COLO668 (cell line): ENCODE results near the gene MATN1.
"Not testable (repeated sequence)": the region's sequence is repeated elsewhere in the genome, so short reads cannot be mapped to it uniquely, and the experiment has no call there.

Source experiments
- DNase-seq: peaks from one replicate; lab custom pipeline; 2025; ENCODE audit not compliant: unreplicated experiment; lab: John Stamatoyannopoulos, UW

Gene MATN1

DNA sequence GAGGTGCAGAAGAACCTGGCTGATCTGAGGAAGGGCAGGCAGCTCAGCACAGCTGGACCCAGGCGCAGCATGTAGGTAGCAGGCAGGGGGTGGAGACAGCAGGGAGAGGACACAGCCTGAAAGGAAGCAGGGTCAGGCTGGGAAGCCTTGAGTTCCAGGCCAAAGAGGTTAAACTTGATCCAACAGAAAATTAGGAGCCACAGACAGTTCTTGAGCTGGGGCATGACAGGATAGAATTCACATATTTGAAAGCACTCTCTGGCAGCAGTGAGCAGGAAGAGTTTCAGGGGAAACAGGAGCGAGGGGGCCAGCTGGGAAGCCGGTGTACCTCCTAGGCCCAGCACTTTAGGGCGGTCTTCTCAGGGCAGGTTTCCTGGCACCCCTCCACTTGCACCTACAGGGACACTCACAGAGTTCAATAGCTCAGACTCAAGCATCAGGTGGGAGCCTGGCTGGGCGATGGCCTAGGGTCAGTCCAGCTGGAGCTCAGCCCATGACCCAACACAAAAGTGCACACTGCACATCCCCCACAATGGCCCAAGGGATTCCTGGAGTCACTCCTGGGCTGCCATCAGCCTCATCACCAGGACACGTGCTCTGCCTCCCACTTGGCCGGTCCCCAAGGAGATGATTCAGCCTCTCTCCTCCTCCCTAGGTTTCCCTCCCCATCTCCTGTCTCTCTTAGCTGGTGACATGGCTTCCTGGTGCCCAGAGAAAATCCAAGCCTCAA, 22.7 kb downstream of the MATN1 start:
- no peak for DNase-seq

DNA sequence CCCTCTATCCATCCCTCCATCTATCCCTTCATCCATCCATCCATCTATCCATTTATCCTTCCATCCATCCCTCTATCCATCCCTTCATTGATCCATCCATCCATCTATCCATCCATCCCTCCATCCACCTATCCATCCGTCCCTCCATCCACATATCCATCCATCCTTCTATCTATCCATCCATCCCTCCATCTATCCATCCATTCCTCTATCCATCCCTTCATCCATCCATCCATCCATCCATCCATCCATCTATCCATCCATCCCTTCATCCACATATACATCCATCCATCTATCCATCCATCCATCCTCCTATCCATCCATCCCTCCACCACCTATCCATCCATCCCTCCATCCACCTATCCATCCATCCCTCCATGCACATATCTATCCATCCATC, 23.6 kb downstream of the MATN1 start:
- no peak for DNase-seq

DNA sequence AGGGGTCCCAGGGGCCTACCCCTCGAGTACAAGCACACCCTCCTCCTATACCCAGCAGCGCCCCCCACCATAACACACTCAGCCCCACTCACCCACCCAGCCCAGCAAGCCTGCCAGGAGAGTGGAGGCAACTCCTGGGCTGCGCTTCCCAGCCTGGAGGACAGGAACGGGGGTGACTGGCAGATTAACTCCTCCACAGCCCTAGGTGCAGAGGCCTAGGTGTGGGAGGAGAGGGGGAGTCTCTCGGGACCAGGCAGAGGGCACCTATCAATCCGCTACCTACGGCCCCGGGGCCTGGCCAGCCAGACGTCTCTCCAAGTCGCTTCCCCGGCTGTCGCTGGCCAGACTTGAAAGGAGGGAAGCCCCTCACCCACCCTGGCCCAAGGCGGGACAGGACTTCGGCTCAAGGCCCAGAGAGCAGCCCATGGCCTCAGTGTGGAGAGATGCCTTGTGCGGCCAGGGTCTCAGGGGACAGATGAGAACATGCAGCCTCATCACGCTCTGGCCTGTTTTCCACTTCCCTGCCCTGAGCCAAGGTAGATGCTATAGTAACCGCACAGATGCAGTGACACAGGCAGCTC, 24.9 kb downstream of the MATN1 start:
- no peak for DNase-seq

DNA sequence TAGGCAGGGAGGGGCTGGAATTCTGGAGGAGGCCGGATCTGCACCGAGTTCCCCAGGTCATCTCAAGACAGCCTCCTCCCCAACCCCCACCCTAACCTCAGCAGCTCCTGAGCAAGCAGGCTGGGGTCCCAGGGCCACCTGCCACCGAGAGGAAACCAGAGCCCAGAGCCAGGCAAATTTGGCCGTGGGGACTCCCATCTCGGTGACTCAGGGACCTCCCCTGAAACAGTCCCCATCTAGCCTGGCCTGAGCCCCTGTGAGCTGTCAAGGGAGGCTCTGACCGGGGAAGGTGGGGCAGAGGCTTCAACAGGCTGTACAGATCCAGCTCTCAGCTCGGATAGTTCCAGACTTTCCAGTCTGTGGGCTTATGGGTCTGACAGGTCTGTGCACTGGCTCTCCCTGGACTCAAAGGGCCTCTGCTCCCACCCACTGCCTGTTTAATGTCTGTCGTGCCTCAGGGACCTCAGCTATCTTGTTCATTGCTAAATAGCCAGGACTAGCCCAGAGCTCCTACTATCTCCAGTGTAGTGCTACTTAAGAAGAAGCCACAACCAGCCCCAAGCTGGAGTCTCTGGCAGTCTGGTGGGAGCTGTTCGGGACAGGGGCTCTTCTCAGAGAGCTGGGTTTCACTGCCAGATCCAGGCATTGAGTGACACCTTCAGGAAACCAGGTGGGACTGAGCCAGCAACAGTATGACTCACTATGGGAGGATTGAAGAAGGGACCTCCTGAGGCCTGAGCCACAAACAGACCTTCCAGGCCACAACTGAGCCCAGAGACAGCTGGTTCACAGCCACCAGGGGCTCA, 25.6 kb downstream of the MATN1 start:
- no peak for DNase-seq

DNA sequence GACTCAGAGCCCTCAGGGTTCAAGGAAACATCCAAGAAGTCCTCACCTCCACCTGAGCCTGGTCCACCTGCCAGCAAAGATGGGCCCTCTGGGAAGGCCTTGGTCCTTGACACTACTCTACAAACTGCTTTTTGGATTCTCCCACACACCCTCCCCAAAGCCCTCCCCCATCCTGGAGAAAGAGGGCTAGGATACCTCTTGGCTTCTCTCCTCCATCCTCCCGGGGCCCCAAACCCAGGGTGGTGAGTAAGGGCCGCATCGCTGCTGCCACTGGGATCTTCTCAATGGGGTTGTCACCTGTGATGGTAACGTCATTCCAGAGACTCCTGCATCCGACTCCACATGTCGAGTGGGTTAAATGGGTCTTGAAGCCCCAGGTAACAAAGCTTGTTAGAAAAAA, 26.6 kb downstream of the MATN1 start:
- DNase-seq = no peak

DNA sequence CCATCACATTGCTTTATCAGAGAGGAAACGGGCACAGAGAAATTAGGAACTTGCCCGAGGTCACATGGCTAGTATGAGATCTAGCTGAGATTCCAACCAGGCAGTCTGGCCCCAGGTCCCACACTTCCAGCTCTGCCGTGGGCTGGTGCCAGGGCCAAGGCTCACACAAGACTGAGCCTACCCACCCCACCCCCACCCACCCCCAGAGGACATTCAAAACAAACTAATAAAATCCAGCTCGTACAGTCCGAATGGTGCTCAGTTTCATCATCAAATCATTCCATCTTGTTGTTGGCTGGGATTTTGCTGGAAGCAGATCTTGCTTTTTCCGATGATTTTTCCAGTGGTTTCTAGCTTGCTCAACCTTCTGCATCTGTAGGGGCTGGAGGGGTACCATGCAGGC, 27.9 kb downstream of the MATN1 start:
- DNase-seq = no peak

DNA sequence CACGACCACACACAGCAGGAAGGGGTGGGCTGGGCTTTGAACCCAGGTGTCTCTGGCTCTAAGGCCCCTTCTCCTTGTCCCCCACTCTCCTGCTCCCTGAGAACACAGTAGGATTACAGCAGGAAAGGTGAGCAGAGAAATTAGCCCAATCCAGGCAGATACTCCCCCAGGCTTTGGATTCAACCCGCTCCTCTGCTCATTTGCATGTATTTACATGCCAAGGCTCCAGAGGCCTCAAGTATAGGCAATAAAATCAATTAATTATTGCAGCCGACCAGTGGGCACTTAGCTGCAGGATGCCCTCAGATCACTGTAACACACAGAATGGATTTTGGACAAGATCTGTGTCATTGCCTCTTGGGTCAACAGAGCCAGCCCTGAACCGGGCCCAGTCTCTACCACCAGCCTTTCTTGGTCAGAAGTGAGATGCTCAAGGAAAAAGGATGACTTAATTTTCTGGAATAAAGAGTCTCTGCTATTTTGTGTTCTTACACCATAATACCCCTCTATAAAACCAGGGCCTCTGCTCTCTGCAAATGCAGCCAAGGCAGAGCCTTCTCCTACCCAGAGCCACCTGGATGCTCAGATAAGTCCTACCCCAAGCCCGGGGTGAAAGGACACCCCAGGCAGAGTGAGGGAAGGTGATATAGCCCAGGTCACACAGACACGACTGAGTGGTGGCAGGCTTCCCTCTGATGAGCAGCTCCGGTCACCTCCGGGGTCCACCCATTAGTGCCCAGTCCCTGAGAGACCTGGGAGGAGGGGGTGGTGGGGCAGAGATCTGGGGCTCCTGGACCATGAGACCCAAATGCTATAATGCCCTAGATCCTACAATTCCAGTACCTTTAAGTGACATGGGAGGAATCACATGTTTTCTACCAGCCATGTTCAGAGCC, 28.9 kb downstream of the MATN1 start:
- no peak for DNase-seq

DNA sequence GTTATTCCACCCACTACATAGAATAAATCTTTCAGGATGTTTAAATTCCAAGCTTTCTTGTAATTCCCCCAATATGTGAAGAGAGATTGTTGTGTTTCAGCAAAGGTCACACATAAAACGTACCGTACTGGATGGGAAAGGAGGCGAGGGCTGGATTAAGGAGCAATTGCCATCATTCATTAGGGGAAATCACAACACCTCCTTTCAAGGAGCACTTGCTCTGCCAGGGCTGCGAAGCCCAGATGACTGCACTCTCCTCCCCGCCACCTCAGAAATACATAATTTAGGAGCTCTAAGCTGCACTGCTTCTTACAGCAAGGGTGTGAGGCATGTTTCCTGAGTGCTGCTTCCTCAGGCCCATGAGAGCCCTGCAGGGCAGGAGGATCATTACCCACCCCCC, 29.6 kb downstream of the MATN1 start:
- DNase-seq = no peak

DNA sequence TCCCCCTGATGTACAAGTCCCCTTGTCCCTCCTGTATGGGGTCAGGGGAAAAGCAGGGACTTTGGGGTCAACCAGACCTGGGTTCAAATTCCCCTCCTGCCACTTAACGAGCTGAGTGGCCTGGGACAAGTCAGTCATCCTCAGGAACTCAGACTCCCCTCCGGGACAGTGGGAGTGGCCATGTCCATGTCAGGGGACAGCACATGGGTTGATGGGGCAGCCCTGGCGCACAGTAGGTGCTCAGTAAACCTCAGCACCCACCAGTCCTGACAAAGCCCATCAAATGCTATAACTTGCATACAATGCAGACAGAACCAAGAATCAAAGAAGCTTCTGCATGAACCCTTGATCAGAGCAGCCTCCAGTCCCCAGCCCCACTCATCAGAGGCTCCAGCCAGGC, 30.0 kb downstream of the MATN1 start:
- DNase-seq = no peak

DNA sequence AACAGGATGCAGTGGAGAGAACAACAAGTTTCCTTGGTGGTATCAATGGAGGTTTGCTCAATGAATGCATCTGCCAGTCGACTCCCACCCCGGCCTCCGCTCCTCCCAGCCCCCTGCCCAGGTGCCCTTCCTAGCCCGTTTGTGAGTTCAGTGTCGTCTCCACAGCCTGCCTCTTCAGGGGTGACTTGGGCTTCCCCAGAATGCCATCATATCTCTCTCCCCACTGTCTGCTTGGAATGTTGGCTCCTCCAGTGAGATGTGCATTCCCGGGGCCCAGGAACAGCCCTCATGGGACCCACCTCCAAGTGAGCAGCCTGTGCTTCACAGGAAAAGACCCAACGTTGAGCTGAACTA, 30.5 kb downstream of the MATN1 start:
- no peak for DNase-seq

DNA sequence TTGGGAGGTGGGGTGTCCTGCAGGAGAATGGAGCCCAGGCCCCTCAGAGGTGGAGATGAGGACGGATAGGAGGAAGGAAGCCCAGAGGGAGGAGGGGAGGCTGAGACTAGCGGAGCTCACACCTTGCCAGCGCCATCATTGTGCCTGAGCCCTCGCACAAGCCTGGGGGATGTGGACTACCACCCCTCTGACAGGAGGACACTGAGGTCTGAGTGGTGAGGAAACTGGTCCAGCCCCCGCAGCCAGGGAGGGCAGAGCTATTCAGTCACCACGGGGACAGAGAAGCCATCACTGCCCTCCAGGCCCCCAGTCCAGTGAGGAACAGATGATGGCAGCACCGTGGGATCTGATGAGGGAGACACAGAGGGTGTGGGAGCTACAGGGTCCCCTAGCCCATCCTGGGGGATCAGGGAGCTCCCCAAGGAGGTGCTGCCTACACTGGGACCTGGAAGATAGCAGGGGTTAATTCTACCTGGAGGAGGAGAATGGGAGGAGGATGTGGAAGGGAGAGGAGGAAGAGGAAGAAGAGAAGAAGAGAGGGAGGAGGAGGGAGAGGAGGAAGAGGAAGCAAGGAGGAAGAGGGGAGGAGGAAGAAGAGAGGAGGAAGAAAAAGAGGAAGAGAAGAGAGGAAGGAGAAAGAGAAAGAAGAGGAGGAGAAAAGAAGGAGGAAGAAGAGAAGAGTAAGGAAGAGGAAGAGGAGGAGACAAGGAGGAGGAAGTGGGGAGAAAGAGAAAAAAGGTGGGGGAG, 31.0 kb downstream of the MATN1 start:
- no peak for DNase-seq

DNA sequence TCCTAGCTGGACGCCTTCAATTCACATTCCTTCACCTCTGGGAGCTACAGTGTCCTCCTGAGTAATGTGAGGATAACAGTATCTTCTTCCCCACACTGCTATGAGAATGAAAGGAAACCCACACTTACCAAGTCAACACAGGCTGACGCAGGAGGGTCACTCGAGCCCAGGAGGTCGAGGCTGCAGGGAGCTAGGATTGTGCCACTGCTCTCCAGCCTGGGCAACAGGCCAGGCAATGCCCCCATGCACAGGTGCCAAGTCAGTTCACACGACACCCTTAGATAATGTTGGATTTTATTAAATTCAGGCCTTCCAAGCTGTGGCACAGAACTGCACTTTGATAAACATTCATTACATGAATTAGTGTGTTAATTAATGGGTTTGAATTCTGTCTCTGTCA, 31.9 kb downstream of the MATN1 start:
- DNase-seq = no peak

DNA sequence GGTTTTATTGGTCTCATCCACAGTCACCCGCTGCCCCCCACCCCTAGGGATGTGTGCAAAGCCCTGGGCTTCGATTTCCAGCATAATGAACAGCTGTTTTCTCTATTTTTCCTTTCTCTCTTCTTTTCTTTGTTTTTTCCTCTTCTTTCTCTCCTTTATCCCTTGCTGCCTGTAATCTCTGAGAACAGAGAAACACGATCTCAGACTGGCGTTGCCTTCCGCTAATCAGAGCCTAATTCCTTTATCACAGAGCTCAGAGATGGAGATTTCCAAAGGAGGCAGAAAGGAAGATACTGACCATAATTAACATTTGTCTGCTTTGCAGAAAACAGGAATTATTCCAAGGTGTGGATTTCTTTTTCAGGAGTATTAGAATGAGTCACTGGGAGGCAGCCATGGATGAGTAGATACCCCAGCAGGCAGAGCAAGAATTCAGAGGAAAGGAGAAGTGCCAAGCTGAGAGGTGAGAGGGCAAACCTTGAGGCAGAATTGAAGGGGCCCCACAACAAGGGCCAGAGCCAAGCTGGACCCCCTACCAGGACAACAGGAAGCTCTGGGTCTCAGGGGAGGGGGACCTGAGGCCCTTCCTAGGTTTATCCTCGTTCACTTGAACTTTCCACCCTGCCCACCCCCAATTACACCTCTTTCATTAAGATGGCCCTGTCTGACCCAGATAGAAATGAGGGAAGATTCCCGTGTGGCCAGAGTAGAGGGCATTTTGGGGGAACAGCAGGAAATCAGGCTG, 33.3 kb downstream of the MATN1 start:
- no peak for DNase-seq

DNA sequence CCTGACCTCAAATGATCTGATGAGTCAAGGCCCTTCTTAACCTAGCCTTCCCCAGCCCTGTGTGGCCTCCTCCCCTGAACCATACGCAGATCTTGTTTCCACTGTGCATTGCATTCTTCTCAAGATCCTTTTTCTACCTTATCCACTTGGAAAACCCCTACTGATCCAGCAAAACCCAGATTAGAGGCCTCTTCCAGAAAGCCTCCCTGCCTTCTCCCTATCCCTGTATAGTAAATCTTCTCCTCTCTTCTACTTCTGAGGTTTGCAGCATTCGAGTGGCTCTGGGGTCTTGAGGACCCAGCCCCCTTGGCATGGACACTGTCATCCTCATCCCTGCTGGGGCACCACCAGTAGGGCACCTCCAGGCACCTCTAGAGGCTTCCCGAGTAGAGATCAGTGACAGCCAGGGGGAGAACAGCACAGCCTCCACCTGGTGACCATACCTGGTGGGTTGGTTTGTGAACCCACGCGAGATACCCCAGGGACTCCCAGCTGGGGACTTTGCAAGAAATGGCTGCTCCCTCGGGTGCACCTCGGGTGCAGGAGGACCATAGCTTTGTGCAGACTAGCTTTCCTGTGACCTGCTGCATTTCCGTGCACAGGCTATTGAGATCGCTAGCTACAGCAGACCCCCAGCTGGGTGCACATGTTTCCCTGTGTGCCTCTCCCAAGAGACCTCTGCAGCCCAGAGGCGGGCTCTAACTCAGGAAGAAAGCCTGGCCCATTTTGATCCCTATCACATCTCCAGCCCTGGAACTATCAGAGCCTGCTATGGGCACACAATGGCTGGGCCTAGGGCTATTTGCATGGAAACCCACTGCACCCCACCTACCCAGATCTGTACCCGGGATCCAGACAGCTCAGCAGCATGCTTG, 34.2 kb downstream of the MATN1 start:
- DNase-seq = no peak

DNA sequence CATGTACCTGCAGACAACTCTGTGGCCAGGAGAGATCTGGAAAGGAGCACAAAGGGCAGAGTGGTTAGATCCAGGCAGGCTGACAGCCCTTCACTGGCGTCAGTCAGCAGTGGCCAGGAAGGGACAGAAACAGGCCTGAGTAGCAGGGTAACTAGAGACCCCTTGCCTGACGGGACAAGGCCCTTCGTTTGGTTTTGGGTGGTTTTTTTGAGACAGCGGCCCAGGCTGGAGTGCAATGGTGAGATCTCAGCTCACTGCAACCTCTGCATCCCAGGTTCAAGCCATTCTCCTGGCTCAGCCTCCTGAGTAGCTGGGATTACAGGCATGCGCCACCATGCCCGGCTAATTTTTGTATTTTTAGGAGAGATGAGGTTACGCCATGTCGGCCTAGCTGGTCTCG, 34.9 kb downstream of the MATN1 start:
- not testable (repeated sequence) for DNase-seq

DNA sequence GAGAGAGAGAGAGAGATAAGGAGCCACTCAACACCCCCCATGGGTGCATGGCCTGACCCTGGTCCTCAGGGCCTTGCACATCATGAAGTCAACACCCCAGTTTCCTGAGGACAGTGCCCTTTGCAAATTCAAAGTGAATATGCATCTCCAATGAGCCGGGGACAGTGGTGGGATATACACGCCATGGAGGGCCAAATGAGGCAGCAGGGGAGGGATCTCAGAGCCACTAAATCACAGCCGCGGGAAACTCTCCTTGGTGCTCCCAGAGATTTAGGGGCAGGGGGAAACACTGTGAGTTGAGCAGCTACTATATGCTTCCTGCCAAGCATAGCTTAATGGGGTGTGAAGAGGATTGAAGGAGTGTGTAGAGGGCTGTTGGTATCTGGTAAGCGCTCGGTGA, 35.5 kb downstream of the MATN1 start:
- no peak for DNase-seq

DNA sequence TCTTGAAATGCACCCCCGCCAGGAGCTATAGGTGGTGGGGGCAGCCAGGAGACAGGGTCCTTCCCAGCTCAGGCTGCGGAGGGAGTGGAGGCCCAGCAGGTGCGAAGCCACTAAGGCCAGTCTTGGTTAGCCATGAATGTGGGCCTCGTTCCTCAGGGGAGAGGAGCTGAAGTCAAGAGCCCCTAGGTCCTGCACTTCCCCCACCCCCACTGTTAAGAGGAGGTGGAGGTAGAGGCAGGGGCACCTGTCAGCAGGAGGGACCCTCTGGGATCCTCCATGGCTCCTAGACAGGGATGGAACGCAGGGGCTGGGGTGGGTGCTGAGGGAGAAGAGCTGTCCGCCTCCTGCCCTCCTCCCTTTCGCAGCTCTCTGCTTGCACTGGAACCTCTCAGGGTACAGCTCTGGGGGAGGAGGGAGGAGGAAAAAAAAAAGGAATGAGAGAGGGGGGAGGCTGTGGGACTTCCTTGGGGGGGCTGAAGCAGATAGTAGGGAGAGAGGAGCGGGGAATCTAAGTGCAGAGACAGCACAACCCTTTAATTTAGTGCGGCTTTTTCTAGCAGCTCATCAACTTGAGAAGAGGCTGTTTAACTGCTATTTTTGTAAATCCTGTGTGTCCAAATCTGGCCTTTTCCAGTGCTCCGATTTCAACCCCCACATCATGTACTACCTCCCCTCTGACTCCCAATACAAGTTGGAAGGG, 37.0 kb downstream of the MATN1 start:
- DNase-seq = no peak

DNA sequence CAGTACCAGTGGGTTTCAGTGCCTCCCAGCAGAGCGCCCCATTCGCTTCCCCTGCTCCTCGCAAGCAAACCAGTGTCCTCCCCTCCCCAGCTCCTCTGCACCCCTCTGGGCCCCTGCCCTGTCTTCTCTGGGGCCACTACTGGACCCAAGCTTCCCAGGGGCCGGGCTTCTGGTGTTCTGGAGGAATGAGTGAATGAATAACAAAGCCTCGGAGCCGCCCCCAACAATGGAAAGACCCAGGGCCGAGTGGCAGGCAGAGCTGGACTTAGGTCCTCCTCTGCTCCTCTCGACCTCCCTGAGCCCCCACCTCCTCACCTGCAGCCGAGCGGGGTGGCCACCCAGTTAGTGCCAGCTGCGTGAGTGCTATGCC, 37.6 kb downstream of the MATN1 start:
- DNase-seq = no peak
